GM12878 (cell line): ENCODE results near the gene TCF7L1. TPM values are rescaled to one million over a fixed set of nuclear protein-coding genes. Genes with fewer than 3 reads are reported as not detected.

ENCODE experiments used
- ATF7 ChIP-seq: fragments of 450-650 bp; IDR thresholded peaks from 2 replicates; pipeline ENCODE4 v1.6.1; 2016; ENCODE audit warnings: low read depth, mild to moderate bottlenecking
- CHD1 ChIP-seq: IDR thresholded peaks from 2 replicates; pipeline ENCODE4 v1.6.1; 2012; ENCODE audit warnings: low read depth, low read length, improper control_type of control experiment
- EZH2 ChIP-seq: IDR thresholded peaks from 2 replicates; pipeline ENCODE4 v1.6.1; 2012; ENCODE audit warnings: low read depth, mild to moderate bottlenecking, control low read depth, inconsistent platforms, low read length, borderline replicate concordance; ENCODE audit not compliant: control insufficient read depth
- FOXM1 ChIP-seq: IDR thresholded peaks from 2 replicates; pipeline ENCODE4 v1.6.1; 2012; ENCODE audit warnings: low read depth, mild to moderate bottlenecking, inconsistent platforms, low read length, moderate library complexity
- IKZF2 ChIP-seq, 2 experiments: fragments of 450-650 bp; IDR thresholded peaks; 2 replicates each; pipeline ENCODE4 v1.6.1; 2017; ENCODE audit warnings: mild to moderate bottlenecking in 2 of 2, moderate library complexity in 2 of 2
- IRF4 ChIP-seq: IDR thresholded peaks from 2 replicates; pipeline ENCODE4 v1.6.1; 2011; ENCODE audit warnings: low read depth, low read length
- MTA2 ChIP-seq: fragments of 450-650 bp; IDR thresholded peaks from 2 replicates; pipeline ENCODE4 v1.6.1; 2016; ENCODE audit warnings: low read depth, mild to moderate bottlenecking, moderate library complexity
- MYC ChIP-seq: IDR thresholded peaks from 2 replicates; pipeline ENCODE4 v1.6.1; 2011; ENCODE audit warnings: mild to moderate bottlenecking, low read length, moderate library complexity, inconsistent platforms; ENCODE audit not compliant: insufficient read depth, insufficient replicate concordance, insufficient read length, severe bottlenecking
- RBBP5 ChIP-seq: fragments of 200-600 bp; sonication (generic); conservative IDR thresholded peaks from 2 replicates; pipeline ENCODE4 v1.6.1; 2016
- RELA ChIP-seq: fragments of 450-650 bp; IDR thresholded peaks from 2 replicates; pipeline ENCODE4 v1.8.0; 2014; ENCODE audit warnings: borderline replicate concordance; ENCODE audit not compliant: partially characterized antibody
- REST ChIP-seq: IDR thresholded peaks from 2 replicates; pipeline ENCODE4 v1.6.1; 2012; ENCODE audit warnings: mild to moderate bottlenecking, low read depth, low read length
- SIN3A ChIP-seq: IDR thresholded peaks from 2 replicates; pipeline ENCODE4 v1.6.1; 2012; ENCODE audit warnings: low read depth, low read length, improper control_type of control experiment
- SMAD5 ChIP-seq: IDR thresholded peaks from 2 replicates; pipeline ENCODE4 v1.6.1; 2016; ENCODE audit warnings: antibody characterized with exemption, low read depth
- STAT1 ChIP-seq: fragments of 450-650 bp; conservative IDR thresholded peaks from 2 replicates; pipeline ENCODE4 v1.6.1; 2014; ENCODE audit warnings: antibody characterized with exemption, mild to moderate bottlenecking
- TAF1 ChIP-seq: IDR thresholded peaks from 2 replicates; pipeline ENCODE4 v1.6.1; 2011; ENCODE audit warnings: mild to moderate bottlenecking, low read depth, low read length, borderline replicate concordance
- TCF7 ChIP-seq: IDR thresholded peaks from 2 replicates; pipeline ENCODE4 v1.6.1; 2014; ENCODE audit warnings: antibody characterized with exemption, borderline replicate concordance
- polyA plus RNA-seq, 11 experiments: library from polyadenylated mRNA; depleted of rRNA in 4 of 11; unstranded in 6 of 11; stranded (reverse) in 5 of 11; fragments of >200 nt; fragmentation: Nextera tagmentation in 4 of 11; fragmentation: Illumina TruSeq in 1 of 11; extraction: Ambion mirVana in 4 of 11; extraction: Trizol in 1 of 11; gene quantifications; 1 replicate in 1 of 11; 2 replicates in 10 of 11; pipeline versions ENCODE4 v1.2.1 to v1.2.3, GENCODE V29; 2011 to 2016; ENCODE audit warnings: inconsistent platforms in 2 of 11, missing spikeins in 2 of 11, low read depth in 1 of 11
- total RNA-seq, 4 experiments: library from RNA; depleted of rRNA in 3 of 4; stranded (reverse); fragments of >200 nt in 3 of 4; fragmentation: Illumina TruSeq in 1 of 4; extraction: Trizol in 1 of 4; gene quantifications; 2 replicates each; pipeline versions ENCODE4 v1.2.1 to v1.2.3, GENCODE V29; 2013 to 2021
- TF ChIP-seq, protein P1 (sequence below): fragments of 450-650 bp; IDR thresholded peaks from 2 replicates; pipeline ENCODE4 v1.6.1; 2016; ENCODE audit warnings: mild to moderate bottlenecking
- TF ChIP-seq, protein P2 (sequence below): fragments of 150-350 bp; IDR thresholded peaks from 2 replicates; pipeline ENCODE4 v1.6.1; 2014; ENCODE audit warnings: mild to moderate bottlenecking, low read depth, low read length
- TF ChIP-seq, protein P3 (sequence below): fragments of 450-650 bp; formaldehyde crosslinking; IDR thresholded peaks from 2 replicates; pipeline ENCODE4 v1.5.0; 2022; ENCODE audit warnings: mild to moderate bottlenecking, missing genetic modification characterization

Gene TCF7L1
- total and polyA plus RNA-seq, 10 of the 15 experiments (the other 5 are each of a cell fraction or from before 2014, with no cell fraction given): 0.03 to 0.11 (median 0.10) TPM; not detected in 7

GRCh38 chr2:85327822-85328617 lies 194.8 kb downstream of the TCF7L1 start, which contains the start of gene TGOLN2 (continued):
- TF ChIP-seq, protein P1, sequence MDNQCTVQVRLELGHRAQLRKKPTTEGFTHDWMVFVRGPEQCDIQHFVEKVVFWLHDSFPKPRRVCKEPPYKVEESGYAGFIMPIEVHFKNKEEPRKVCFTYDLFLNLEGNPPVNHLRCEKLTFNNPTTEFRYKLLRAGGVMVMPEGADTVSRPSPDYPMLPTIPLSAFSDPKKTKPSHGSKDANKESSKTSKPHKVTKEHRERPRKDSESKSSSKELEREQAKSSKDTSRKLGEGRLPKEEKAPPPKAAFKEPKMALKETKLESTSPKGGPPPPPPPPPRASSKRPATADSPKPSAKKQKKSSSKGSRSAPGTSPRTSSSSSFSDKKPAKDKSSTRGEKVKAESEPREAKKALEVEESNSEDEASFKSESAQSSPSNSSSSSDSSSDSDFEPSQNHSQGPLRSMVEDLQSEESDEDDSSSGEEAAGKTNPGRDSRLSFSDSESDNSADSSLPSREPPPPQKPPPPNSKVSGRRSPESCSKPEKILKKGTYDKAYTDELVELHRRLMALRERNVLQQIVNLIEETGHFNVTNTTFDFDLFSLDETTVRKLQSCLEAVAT: peak; percentile 79
- peak; percentile 88 for TF ChIP-seq ATF7
- TF ChIP-seq, protein P2, sequence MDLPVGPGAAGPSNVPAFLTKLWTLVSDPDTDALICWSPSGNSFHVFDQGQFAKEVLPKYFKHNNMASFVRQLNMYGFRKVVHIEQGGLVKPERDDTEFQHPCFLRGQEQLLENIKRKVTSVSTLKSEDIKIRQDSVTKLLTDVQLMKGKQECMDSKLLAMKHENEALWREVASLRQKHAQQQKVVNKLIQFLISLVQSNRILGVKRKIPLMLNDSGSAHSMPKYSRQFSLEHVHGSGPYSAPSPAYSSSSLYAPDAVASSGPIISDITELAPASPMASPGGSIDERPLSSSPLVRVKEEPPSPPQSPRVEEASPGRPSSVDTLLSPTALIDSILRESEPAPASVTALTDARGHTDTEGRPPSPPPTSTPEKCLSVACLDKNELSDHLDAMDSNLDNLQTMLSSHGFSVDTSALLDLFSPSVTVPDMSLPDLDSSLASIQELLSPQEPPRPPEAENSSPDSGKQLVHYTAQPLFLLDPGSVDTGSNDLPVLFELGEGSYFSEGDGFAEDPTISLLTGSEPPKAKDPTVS: no peak
- TF ChIP-seq TAF1: peak; percentile 89
- 0 out of 2 replicates have a peak, but pooled peaks have one; percentile 29 for TF ChIP-seq MTA2
- TF ChIP-seq IKZF2 (IDR thresholded peaks at IDR 0.05): peak in 1 of 2 experiments; percentile 33; a peak in 3 of 4 replicates
- no peak; the same call in 1 of the 2 replicates for TF ChIP-seq STAT1
- TF ChIP-seq SMAD5: peak; percentile 97
- TF ChIP-seq, protein P3, sequence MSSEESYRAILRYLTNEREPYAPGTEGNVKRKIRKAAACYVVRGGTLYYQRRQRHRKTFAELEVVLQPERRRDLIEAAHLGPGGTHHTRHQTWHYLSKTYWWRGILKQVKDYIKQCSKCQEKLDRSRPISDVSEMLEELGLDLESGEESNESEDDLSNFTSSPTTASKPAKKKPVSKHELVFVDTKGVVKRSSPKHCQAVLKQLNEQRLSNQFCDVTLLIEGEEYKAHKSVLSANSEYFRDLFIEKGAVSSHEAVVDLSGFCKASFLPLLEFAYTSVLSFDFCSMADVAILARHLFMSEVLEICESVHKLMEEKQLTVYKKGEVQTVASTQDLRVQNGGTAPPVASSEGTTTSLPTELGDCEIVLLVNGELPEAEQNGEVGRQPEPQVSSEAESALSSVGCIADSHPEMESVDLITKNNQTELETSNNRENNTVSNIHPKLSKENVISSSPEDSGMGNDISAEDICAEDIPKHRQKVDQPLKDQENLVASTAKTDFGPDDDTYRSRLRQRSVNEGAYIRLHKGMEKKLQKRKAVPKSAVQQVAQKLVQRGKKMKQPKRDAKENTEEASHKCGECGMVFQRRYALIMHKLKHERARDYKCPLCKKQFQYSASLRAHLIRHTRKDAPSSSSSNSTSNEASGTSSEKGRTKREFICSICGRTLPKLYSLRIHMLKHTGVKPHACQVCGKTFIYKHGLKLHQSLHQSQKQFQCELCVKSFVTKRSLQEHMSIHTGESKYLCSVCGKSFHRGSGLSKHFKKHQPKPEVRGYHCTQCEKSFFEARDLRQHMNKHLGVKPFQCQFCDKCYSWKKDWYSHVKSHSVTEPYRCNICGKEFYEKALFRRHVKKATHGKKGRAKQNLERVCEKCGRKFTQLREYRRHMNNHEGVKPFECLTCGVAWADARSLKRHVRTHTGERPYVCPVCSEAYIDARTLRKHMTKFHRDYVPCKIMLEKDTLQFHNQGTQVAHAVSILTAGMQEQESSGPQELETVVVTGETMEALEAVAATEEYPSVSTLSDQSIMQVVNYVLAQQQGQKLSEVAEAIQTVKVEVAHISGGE (CRISPR knock-in tag): no peak
- TF ChIP-seq MYC: no peak
- no peak for TF ChIP-seq TCF7
- peak; percentile 62 for TF ChIP-seq RELA
- TF ChIP-seq IRF4: peak; percentile 13; the same call in 1 of the 2 replicates
- 0 out of 2 replicates have a peak, but pooled peaks have one; percentile 13 for TF ChIP-seq REST
- no peak; the same call in 1 of the 2 replicates for TF ChIP-seq CHD1
- no peak for TF ChIP-seq RBBP5
- TF ChIP-seq SIN3A: peak; percentile 75
- TF ChIP-seq EZH2: no peak
- no peak for TF ChIP-seq FOXM1
